ENCODE results near the gene OLFML3.

- TF ChIP-seq CTCF (IDR thresholded peaks at IDR 0.05) (no peak), POLR2A (IDR thresholded peaks at IDR 0.05) (no peak)
These were observed 13.4 kb upstream of the OLFML3 start for GRCh38 chr1:113965703-113966412.

Measured in Peyer's patch (tissue), 4 donors.